Lower lobe of right lung (tissue), 2 donors: ENCODE measurements around the gene SLC2A5. TPM values are rescaled to one million over a fixed set of nuclear protein-coding genes. Genes with fewer than 3 reads are reported as not detected.

Experiments
- ATAC-seq, 2 donors: fragments of 200-7000 bp; cut with Tn5 transposase; one replicate each; pipeline ENCODE4 v1.9.1; 2020 to 2022; ENCODE audit warnings: mild to moderate bottlenecking in 2 of 2, moderate library complexity in 2 of 2
- DNase-seq: peaks from one replicate; pipeline ENCODE4 v3.0.0-alpha.2; 2020
- H3K27ac ChIP-seq: fragments of 200-600 bp; one replicate; pipeline ENCODE4 v1.8.0; 2022
- H3K27me3 ChIP-seq: fragments of 200-600 bp; one replicate; pipeline ENCODE4 v1.8.0; 2022; ENCODE audit warnings: low read depth
- H3K36me3 ChIP-seq: fragments of 200-600 bp; one replicate; pipeline ENCODE4 v1.8.0; 2022; ENCODE audit warnings: mild to moderate bottlenecking
- H3K4me1 ChIP-seq: fragments of 200-600 bp; one replicate; pipeline ENCODE4 v1.8.0; 2022
- H3K4me3 ChIP-seq: fragments of 200-600 bp; one replicate; pipeline ENCODE4 v1.8.0; 2022; ENCODE audit warnings: mild to moderate bottlenecking
- H3K9me3 ChIP-seq: fragments of 200-600 bp; one replicate; pipeline ENCODE4 v1.8.0; 2022
- intact Hi-C: fragments of 100-400 bp; cut with DNase I; formaldehyde crosslinking; loops from one replicate; pipeline ENCODE4 v1.11.0; 2022
- total RNA-seq: library from RNA; stranded (reverse); fragmentation: NEBNext Ultra II Directional; extraction: Animal tissue kit (Norgen Biotek cat#: 25700); gene quantifications from one replicate; pipeline ENCODE4 v1.2.1, GENCODE V29; 2021
- TF ChIP-seq, protein P1 (sequence below): fragments of 200-600 bp; IDR thresholded peaks from one replicate; pipeline ENCODE4 v1.8.0; 2022; ENCODE audit warnings: antibody characterized with exemption, mild to moderate bottlenecking
- donor health status: DM: no; HTN: yes; CAD: no; lungs with severe emphysema.

SLC2A5 gene
- total RNA-seq, 1 donor from 2014 or later, result 1.7 TPM

DNA sequence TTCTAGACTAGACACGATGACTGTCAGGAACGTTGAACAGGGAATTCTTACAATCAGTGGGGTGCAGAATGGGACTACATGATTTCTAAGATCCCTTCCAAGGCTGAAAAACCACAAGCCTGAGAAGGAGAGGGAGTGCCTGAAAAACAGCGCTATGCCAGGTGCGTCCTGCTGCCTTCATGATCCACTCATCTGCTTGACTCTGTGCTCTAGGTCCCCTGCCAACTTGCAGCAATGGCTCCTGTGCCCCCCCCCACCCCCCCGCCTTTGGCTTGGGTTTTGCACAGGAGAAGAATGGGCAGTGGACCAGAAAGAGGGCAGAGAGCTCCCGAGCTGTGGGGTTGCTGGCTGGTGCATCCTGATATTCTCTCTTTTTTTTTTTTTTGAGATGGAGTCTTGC lies 49.1 kb downstream of the SLC2A5 start:
- TF ChIP-seq, protein P1, sequence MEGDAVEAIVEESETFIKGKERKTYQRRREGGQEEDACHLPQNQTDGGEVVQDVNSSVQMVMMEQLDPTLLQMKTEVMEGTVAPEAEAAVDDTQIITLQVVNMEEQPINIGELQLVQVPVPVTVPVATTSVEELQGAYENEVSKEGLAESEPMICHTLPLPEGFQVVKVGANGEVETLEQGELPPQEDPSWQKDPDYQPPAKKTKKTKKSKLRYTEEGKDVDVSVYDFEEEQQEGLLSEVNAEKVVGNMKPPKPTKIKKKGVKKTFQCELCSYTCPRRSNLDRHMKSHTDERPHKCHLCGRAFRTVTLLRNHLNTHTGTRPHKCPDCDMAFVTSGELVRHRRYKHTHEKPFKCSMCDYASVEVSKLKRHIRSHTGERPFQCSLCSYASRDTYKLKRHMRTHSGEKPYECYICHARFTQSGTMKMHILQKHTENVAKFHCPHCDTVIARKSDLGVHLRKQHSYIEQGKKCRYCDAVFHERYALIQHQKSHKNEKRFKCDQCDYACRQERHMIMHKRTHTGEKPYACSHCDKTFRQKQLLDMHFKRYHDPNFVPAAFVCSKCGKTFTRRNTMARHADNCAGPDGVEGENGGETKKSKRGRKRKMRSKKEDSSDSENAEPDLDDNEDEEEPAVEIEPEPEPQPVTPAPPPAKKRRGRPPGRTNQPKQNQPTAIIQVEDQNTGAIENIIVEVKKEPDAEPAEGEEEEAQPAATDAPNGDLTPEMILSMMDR, result no peak
- DNase-seq (no peak), ATAC-seq (no peak)
- H3K4me1 ChIP-seq, result no peaks in the 10 kb centered on the region
- intact Hi-C loops, result no loop called here
- no peaks in the 10 kb centered on the region for H3K9me3 ChIP-seq
- no peak overlapping the region for H3K27ac ChIP-seq
- H3K4me3 ChIP-seq, result no peak overlapping the region
- no peaks in the 10 kb centered on the region for H3K27me3 ChIP-seq
- H3K36me3 ChIP-seq, result no peaks in the 10 kb centered on the region

DNA sequence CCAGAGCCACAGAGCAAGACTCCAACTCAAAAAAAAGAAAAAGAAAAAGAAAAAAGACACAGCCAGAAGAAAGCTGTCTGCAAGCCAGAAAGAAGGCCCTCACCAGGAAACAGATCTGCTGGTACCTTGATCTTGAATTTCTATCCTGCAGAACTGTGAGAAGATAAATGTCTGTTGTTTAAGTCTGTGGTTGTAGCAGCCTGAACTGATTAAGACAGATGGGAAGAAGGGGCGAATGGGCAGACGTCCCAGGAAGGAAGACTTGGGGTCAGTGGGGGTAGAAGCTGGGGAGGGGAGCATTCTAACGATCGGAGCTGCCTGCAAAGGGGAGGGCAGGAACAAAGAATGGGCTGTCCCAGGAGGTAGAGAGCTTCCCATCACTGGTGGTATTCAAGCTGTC lies 49.5 kb downstream of the SLC2A5 start:
- intact Hi-C loops, result no loop called here
- Histone ChIP-seq H3K9me3 (no peaks in the 10 kb centered on the region), H3K27ac (no peak overlapping the region), H3K36me3 (no peaks in the 10 kb centered on the region), H3K27me3 (no peaks in the 10 kb centered on the region), H3K4me3 (no peak overlapping the region), H3K4me1 (no peaks in the 10 kb centered on the region)
- TF ChIP-seq, protein P1, result no peak
- no peak for DNase-seq
- ATAC-seq, result no peak

DNA sequence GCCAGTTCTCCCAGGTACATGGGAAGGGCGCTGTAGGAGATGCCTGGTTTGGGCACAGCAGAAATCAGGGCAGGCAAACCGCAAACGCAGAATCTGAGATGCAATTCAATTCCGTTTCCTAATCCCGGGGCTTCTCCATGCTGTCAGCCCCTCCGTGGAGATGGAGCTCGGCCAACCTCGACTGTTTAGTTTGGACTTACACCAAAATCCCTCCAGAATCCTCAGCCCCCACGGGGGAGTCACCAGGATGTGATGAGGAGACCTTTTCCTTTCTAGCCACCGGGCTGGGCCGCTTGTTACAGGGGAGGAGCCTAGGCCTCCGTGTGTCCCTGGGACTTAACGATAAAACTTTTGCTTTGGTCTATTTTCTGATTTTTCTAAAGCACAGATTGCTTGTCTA lies 51.1 kb downstream of the SLC2A5 start:
- no peak overlapping the region for H3K27ac ChIP-seq
- no peaks in the 10 kb centered on the region for H3K4me1 ChIP-seq
- TF ChIP-seq, protein P1, result no peak
- no peaks in the 10 kb centered on the region for H3K36me3 ChIP-seq
- ATAC-seq (no peak), DNase-seq (no peak)
- intact Hi-C loops, result no loop called here
- no peaks in the 10 kb centered on the region for H3K27me3 ChIP-seq
- H3K9me3 ChIP-seq, result no peaks in the 10 kb centered on the region
- no peak overlapping the region for H3K4me3 ChIP-seq

DNA sequence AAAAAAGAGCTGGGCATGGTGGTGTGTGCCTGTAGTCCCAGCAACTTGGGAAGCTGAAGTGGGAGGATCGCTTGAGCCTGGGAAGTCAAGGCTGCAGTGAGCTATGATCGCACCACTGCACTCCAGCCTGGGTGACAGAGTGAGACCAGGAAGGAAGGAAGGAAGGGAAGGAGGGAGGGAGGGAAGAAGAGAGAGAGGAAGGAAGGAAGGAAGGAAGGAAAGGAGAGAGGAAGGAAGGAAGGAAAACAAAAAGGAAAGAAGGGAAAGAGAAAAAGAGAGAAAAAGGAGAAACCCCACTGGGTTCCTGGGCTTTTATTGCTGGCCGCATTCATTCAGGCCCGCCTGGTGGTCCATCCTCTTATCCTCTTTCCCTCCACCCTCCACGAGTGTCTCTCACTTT lies 53.0 kb downstream of the SLC2A5 start:
- no peaks in the 10 kb centered on the region for H3K36me3 ChIP-seq
- no peak for ATAC-seq
- intact Hi-C loops, result no loop called here
- no peak overlapping the region for H3K27ac ChIP-seq
- H3K27me3 ChIP-seq, result no peaks in the 10 kb centered on the region
- no peak for DNase-seq
- H3K9me3 ChIP-seq, result no peaks in the 10 kb centered on the region
- no peak overlapping the region for H3K4me3 ChIP-seq
- peaks cover under 1% of the 10 kb centered on the region for H3K4me1 ChIP-seq
- TF ChIP-seq, protein P1, result no peak

DNA sequence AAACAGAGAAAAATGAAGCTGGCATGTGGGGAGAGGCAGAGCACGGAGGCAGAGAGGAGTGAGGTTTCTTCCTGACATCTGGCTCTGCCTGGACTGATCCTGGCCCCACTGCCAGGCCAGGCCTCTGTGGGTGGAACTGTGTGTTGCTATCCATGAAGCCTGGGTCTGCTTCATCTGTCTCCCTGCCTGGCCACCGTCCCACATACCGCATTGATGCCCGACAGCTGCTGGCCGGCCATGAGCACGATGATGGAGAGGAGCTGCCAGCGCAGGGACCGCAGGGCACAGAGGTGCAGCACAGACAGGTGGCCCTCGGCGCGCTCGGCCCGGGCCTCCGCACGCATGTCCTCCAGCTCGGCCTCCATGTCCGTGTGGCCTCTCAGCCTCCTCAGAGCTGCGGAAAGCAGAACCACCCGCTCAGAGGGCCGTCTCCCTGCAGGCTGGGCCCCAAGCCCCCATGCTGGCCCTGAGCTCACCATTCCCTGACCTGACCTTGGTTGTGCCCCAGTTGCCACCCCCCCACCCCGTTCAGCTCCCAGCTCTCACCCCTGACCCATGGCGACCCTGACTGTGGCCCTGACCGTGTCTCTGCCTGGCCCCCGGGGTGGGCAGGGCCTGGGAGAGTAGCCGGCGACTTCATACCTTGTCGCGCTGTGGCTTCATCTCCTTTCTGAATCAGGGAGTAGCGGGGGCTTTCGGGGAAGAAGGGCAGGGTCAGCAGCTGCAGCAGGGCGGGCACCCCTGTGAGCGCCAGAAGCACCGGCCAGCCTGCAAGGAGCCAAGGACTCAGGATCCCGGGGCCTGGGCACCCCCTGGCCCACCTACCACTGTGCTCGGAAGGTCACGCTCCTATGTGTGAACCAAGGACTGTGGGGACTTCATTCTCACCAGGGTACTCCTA lies 54.7 kb downstream of the SLC2A5 start:
- TF ChIP-seq, protein P1, result no peak
- intact Hi-C loops, result no loop called here
- Histone ChIP-seq H3K36me3 (no peaks in the 10 kb centered on the region), H3K27ac (no peak overlapping the region), H3K4me3 (no peak overlapping the region), H3K9me3 (no peaks in the 10 kb centered on the region), H3K27me3 (no peaks in the 10 kb centered on the region), H3K4me1 (peaks cover 6% of the 10 kb centered on the region)
- DNase-seq (no peak), ATAC-seq (no peak)
